Measurements from ENCODE around the gene RAB7B. TPM values are rescaled to one million over a fixed set of nuclear protein-coding genes. Genes with fewer than 3 reads are reported as not detected.
A peak's percentile ranks its signal among the peaks of the same experiment; 100 is the strongest.

Gene RAB7B
- total and polyA plus RNA-seq, 2 of the 13 experiments (the other 11 are each of a cell fraction or from before 2014, with no cell fraction given), result 0.05 to 0.46 TPM

DNA sequence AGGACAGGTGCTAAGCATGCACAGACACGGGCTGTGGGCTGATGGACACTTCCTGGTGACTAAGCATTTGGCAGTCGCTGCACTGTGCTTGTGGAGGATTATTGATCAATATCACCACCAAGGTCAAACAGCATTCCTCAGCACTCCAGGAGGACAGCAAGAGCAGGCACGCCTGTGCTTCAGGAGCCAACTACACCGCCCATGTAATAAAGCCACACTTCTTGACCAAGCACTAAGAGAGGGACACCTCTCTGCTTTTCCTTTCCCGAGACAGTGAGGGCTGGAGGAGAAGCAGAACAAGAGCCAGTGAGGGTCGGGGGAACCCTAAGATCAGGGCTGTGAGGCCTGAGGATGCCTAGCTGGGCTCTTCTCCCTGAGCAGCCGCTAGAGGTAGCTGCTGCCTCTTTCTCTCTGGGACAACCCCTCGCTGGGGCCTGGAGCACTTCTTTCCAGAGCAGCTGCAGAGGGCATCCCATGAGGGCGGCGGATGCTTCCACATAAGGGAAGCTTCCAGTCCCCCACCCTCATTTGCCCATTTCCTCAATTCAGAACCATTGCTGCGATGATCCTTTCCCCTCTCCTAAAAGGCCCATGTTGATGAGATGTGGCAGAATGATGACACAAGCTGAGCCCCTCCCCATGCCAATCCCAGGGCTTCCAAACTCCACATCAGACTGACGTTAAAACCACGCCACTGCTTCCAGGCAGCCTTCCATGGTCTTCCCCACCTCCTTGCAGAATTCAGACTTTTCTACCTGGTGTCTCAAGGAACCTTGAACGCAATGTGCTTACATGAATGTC, 19.1 kb downstream of the RAB7B start (continued):
- TF ChIP-seq ZNF781 (CRISPR knock-in tag; IDR thresholded peaks at IDR 0.05; ENCODE audit: borderline replicate concordance, not compliant biosample characterization) (peak; percentile 65), SALL1 (CRISPR knock-in tag; IDR thresholded peaks at IDR 0.05) (peak; percentile 91), KDM2A (CRISPR knock-in tag; IDR thresholded peaks at IDR 0.05; ENCODE audit: borderline replicate concordance, low read depth) (peak; percentile 10; the same call in 1 of the 2 replicates), ZNF329 (CRISPR knock-in tag; IDR thresholded peaks at IDR 0.05; ENCODE audit: low read depth) (no peak), YY1 (IDR thresholded peaks at IDR 0.05; ENCODE audit: insufficient read depth, insufficient replicate concordance, low read depth, low read length) (no peak), GATAD2A (CRISPR knock-in tag; IDR thresholded peaks at IDR 0.05) (peak; percentile 83), ZNF549 (CRISPR knock-in tag; IDR thresholded peaks at IDR 0.05) (no peak), ZNF569 (CRISPR knock-in tag; IDR thresholded peaks at IDR 0.05; ENCODE audit: borderline replicate concordance) (no peak), SOX5 (CRISPR knock-in tag; IDR thresholded peaks at IDR 0.05; ENCODE audit: borderline replicate concordance) (0 out of 2 replicates have a peak, but pooled peaks have one; percentile 28), MAZ (IDR thresholded peaks at IDR 0.05; ENCODE audit: borderline replicate concordance, low read depth, low read length) (peak; percentile 32; the same call in 1 of the 2 replicates), MAZ (CRISPR knock-in tag; IDR thresholded peaks at IDR 0.05; ENCODE audit: low read depth) (no peak), ZNF383 (CRISPR knock-in tag; IDR thresholded peaks at IDR 0.05; ENCODE audit: borderline replicate concordance) (no peak), GABPB1 (CRISPR knock-in tag; IDR thresholded peaks at IDR 0.05) (peak; percentile 58), ZNF292 (CRISPR knock-in tag; IDR thresholded peaks at IDR 0.05; ENCODE audit: borderline replicate concordance, low read depth) (peak; percentile 77; the same call in 1 of the 2 replicates), ZFX (CRISPR knock-in tag; IDR thresholded peaks at IDR 0.05; ENCODE audit: low read depth) (peak; percentile 35; the same call in 1 of the 2 replicates), JUN (CRISPR knock-in tag; IDR thresholded peaks at IDR 0.05) (peak; percentile 18; the same call in 1 of the 2 replicates), GABPA (IDR thresholded peaks at IDR 0.05; ENCODE audit: low read depth, low read length) (no peak), GABPA (CRISPR knock-in tag; IDR thresholded peaks at IDR 0.05; ENCODE audit: low read depth) (no peak), ZBTB7B (CRISPR knock-in tag; IDR thresholded peaks at IDR 0.05) (no peak), ETV6 (CRISPR knock-in tag; conservative IDR thresholded peaks at IDR 0.05) (no peak), PAF1 (CRISPR knock-in tag; IDR thresholded peaks at IDR 0.05) (no peak), TBX3 (IDR thresholded peaks at IDR 0.05; ENCODE audit: borderline replicate concordance) (no peak), FLYWCH1 (CRISPR knock-in tag; IDR thresholded peaks at IDR 0.05) (no peak), MEF2D (CRISPR knock-in tag; IDR thresholded peaks at IDR 0.05) (peak; percentile 56; the same call in 1 of the 2 replicates), ZNF547 (CRISPR knock-in tag; IDR thresholded peaks at IDR 0.05) (0 out of 2 replicates have a peak, but pooled peaks have one; percentile 41), NFE2L2 (IDR thresholded peaks at IDR 0.05; ENCODE audit: low read length) (peak; percentile 69; the same call in 1 of the 2 replicates)
- TF ChIP-seq, protein P1, sequence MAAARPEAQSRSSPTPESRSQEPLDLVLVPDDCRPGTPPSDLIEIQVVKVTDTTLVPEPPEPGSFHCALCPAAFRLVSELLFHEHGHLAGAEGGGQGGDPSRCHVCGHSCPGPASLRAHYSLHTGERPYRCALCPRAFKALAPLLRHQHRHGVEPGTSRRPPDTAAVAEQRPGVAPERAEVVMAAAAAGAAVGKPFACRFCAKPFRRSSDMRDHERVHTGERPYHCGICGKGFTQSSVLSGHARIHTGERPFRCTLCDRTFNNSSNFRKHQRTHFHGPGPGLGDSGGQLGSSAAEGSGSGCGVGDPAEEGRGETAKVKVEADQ (CRISPR knock-in tag; IDR thresholded peaks at IDR 0.05; ENCODE audit: borderline replicate concordance), result no peak
- TF ChIP-seq, protein P2, sequence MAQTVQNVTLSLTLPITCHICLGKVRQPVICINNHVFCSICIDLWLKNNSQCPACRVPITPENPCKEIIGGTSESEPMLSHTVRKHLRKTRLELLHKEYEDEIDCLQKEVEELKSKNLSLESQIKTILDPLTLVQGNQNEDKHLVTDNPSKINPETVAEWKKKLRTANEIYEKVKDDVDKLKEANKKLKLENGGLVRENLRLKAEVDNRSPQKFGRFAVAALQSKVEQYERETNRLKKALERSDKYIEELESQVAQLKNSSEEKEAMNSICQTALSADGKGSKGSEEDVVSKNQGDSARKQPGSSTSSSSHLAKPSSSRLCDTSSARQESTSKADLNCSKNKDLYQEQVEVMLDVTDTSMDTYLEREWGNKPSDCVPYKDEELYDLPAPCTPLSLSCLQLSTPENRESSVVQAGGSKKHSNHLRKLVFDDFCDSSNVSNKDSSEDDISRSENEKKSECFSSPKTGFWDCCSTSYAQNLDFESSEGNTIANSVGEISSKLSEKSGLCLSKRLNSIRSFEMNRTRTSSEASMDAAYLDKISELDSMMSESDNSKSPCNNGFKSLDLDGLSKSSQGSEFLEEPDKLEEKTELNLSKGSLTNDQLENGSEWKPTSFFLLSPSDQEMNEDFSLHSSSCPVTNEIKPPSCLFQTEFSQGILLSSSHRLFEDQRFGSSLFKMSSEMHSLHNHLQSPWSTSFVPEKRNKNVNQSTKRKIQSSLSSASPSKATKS (CRISPR knock-in tag; IDR thresholded peaks at IDR 0.05), result no peak
